Measurements from ENCODE around the gene MATN1.

DNA sequence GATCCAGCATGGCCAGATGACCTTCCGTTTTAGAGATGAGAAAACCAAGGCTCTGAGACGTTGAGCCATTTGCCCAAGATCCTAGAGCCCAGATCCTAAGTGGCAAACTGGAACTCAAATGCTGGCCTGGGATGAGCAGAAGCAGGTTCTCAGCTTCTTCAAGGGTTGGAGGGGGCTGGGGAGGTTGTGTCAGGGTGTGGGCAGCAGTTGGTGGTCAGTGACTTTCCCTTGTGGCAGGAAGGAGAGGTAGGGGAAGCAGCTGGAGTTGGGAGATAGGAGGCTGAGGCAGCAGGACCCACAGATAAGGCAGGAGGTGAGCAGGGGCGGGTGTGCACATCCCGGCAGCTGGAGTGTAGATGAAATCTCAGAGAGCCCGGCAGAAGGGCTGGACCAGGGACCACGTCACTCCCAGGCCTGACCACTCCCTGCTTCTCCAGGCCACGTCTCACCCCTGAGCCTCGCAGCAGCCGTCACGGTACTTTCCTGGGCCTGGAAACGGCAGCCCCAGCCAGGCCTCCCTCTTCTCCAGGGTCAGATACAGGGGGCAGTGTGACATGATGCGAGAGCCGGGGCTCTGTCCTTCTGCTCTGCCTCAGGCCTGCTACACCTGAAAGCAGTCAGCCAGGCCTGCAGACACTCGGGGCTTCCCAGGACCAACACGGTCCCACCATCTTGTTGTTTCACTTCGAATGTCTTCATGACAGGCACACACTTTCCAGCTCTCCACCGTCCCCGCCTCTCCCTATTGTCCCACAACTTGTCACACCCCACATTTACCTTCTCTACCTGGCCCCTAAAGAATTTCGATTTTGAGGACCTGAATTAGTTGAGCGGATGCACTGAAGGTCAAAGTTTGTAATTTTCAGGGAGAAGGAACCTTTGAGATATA, 45.7 kb upstream of the MATN1 start:
- TF ChIP-seq, protein P1, sequence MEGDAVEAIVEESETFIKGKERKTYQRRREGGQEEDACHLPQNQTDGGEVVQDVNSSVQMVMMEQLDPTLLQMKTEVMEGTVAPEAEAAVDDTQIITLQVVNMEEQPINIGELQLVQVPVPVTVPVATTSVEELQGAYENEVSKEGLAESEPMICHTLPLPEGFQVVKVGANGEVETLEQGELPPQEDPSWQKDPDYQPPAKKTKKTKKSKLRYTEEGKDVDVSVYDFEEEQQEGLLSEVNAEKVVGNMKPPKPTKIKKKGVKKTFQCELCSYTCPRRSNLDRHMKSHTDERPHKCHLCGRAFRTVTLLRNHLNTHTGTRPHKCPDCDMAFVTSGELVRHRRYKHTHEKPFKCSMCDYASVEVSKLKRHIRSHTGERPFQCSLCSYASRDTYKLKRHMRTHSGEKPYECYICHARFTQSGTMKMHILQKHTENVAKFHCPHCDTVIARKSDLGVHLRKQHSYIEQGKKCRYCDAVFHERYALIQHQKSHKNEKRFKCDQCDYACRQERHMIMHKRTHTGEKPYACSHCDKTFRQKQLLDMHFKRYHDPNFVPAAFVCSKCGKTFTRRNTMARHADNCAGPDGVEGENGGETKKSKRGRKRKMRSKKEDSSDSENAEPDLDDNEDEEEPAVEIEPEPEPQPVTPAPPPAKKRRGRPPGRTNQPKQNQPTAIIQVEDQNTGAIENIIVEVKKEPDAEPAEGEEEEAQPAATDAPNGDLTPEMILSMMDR (IDR thresholded peaks at IDR 0.05; ENCODE audit: low read depth, low read length, missing input control) = no peak
- TF ChIP-seq TAF1 (conservative IDR thresholded peaks at IDR 0.05) = no peak
- TF ChIP-seq YY1 (IDR thresholded peaks at IDR 0.05) = no peak
- TF ChIP-seq RAD21 (IDR thresholded peaks at IDR 0.05) = no peak
